HL-60/S4 treated with phorbol 12-myristate 13-acetate at 8.2 ng/mL for 4 days and 3 days (cell line): Measurements from ENCODE around the gene SOX15.

Experiments used
- in situ Hi-C: fragments of 300-500 bp; cut with MboI; formaldehyde crosslinking; loops from 2 replicates; pipeline ENCODE4 v1.15.0; 2022; ENCODE audit warnings: low sequenced_read_pairs

SOX15 gene

GRCh38 chr17:7611635-7612293 lies 21.9 kb upstream of the SOX15 start:
- in situ Hi-C loops, result no loop called here

- in situ Hi-C loops, result no loop called here
Measured at GRCh38 chr17:7610641-7611040, 20.7 kb upstream of the SOX15 start.

GRCh38 chr17:7606280-7606679 lies 16.4 kb upstream of the SOX15 start:
- in situ Hi-C loops, result no loop called here

GRCh38 chr17:7597561-7597960 lies 7.7 kb upstream of the SOX15 start:
- in situ Hi-C loops, result loop anchor here (25.0 kb wide), 2 partner anchors 90 to 240 kb away; partner anchors contain the start of genes KDM6B, TP53 and WRAP53

GRCh38 chr17:7593296-7593695 lies 3.4 kb upstream of the SOX15 start:
- in situ Hi-C loops, result loop anchor here (25.0 kb wide), 2 partner anchors 94 to 244 kb away; partner anchors contain the start of genes KDM6B, TP53 and WRAP53

- in situ Hi-C loops, result loop anchor here (25.0 kb wide), 2 partner anchors 95 to 245 kb away; partner anchors contain the start of genes KDM6B, TP53 and WRAP53
Measured at GRCh38 chr17:7592422-7593021, 2.6 kb upstream of the SOX15 start.

- in situ Hi-C loops, result loop anchor here (25.0 kb wide), 2 partner anchors 96 to 246 kb away; partner anchors contain the start of genes KDM6B, TP53 and WRAP53
Measured at GRCh38 chr17:7591596-7591995, 1.7 kb upstream of the SOX15 start.

GRCh38 chr17:7590743-7591142 lies 849 bp upstream of the SOX15 start:
- in situ Hi-C loops, result loop anchor here (25.0 kb wide), 2 partner anchors 97 to 247 kb away; partner anchors contain the start of genes KDM6B, TP53 and WRAP53

- in situ Hi-C loops, result loop anchor here (25.0 kb wide), 2 partner anchors 98 to 248 kb away; partner anchors contain the start of genes KDM6B, TP53 and WRAP53
Measured at GRCh38 chr17:7589204-7589868, 558 bp downstream of the SOX15 start.

- in situ Hi-C loops, result loop anchor here (25.0 kb wide), 2 partner anchors 99 to 249 kb away; partner anchors contain the start of genes KDM6B, TP53 and WRAP53
Measured at GRCh38 chr17:7588553-7589203, 1.2 kb downstream of the SOX15 start.

- in situ Hi-C loops, result loop anchor here (25.0 kb wide), 2 partner anchors 100 to 250 kb away; partner anchors contain the start of genes KDM6B, TP53 and WRAP53
Measured at GRCh38 chr17:7587420-7588151, 2.3 kb downstream of the SOX15 start.

GRCh38 chr17:7586673-7587419 lies 3.0 kb downstream of the SOX15 start:
- in situ Hi-C loops, result loop anchor here (25.0 kb wide), 2 partner anchors 100 to 250 kb away; partner anchors contain the start of genes KDM6B, TP53 and WRAP53

GRCh38 chr17:7583253-7584109 lies 6.4 kb downstream of the SOX15 start, which contains the start of gene MPDU1:
TSS of gene MPDU1 (plus strand) at chr17:7583852. CDS start at chr17:7583863, 11 bp downstream.
- in situ Hi-C loops, result loop anchor here (25.0 kb wide), 2 partner anchors 104 to 254 kb away; partner anchors contain the start of genes KDM6B, TP53 and WRAP53

- in situ Hi-C loops, result loop anchor here (25.0 kb wide), 2 partner anchors 105 to 255 kb away; partner anchors contain the start of genes KDM6B, TP53 and WRAP53
Measured at GRCh38 chr17:7582396-7583252, 7.3 kb downstream of the SOX15 start.

GRCh38 chr17:7580604-7581575 lies 9.0 kb downstream of the SOX15 start:
- in situ Hi-C loops, result loop anchor here (25.0 kb wide), 2 partner anchors 106 to 256 kb away; partner anchors contain the start of genes KDM6B, TP53 and WRAP53
